Prostate gland (tissue), 2 donors: Measurements from ENCODE around the gene RPL3.

Source experiments
- CTCF ChIP-seq, 4 experiments: fragments of 200-600 bp in 2 of 4; fragments of 450-650 bp in 2 of 4; sonication (generic) in 2 of 4; IDR thresholded peaks; 1 replicate in 3 of 4; 2 replicates in 1 of 4; pipeline ENCODE4 v1.5.1; 2016 to 2019; ENCODE audit warnings: antibody characterized with exemption in 4 of 4, mild to moderate bottlenecking in 2 of 4, moderate library complexity in 2 of 4
- POLR2AphosphoS5 ChIP-seq: sonication (generic); formaldehyde crosslinking; IDR thresholded peaks from one replicate; pipeline ENCODE4 v1.6.1; 2017; ENCODE audit warnings: antibody characterized with exemption

GRCh38 chr22:39300186-39300830 is 19.1 kb downstream of the RPL3 start:
- TF ChIP-seq POLR2AphosphoS5 (no peak), CTCF (IDR thresholded peaks at IDR 0.05) (no peak)
